ENCODE measurements around the gene GASK1A.

DNA sequence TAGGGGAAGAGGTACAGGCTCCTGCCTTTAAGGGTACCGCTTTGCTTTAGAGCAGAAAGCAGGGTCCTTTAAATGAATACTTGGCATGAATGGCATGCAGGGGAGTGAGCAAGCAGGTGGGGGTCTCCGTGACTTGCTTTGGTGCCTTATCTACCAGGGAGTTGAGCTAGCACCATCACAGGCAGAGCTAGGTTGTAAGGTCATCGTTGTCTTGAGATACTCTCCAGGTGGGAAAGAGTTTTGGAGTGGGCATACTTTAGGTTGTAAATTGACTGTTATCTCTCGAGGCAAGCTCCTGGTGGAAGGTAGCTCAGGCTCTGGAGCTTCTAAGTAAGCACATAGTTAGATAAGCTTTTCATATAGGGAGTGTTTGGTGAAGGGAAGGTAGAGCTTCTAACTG lies 5.6 kb downstream of the GASK1A start:
- TF ChIP-seq POLR2A (IDR thresholded peaks at IDR 0.05; ENCODE audit: low read depth, low read length) (no peak), POLR2AphosphoS5 (IDR thresholded peaks at IDR 0.05; ENCODE audit: insufficient read depth, low read depth, low read length) (no peak), CTCF (IDR thresholded peaks at IDR 0.05; ENCODE audit: extremely low read depth in 1 of 2, insufficient read depth in 1 of 2, low read depth in 1 of 2, low read length in 2 of 2) (no peak), FOS (IDR thresholded peaks at IDR 0.05; ENCODE audit: borderline replicate concordance, insufficient read depth, low read length) (no peak), EZH2 (IDR thresholded peaks at IDR 0.05; ENCODE audit: borderline replicate concordance, low read depth, low read length, severe bottlenecking) (no peak), MYC (IDR thresholded peaks at IDR 0.05; ENCODE audit: low read depth, low read length) (no peak), JUN (IDR thresholded peaks at IDR 0.05; ENCODE audit: borderline replicate concordance, insufficient read depth, insufficient read length, low read depth) (no peak), GATA2 (IDR thresholded peaks at IDR 0.05; ENCODE audit: insufficient read depth, insufficient read length, low read depth, low read length) (no peak)
- TF ChIP-seq, protein P1, sequence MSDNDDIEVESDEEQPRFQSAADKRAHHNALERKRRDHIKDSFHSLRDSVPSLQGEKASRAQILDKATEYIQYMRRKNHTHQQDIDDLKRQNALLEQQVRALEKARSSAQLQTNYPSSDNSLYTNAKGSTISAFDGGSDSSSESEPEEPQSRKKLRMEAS (IDR thresholded peaks at IDR 0.05; ENCODE audit: insufficient read depth, insufficient read length), result no peak

Data from endothelial cell of umbilical vein (primary cell).